ENCODE results near the gene MAST4. TPM values are rescaled to one million over a fixed set of nuclear protein-coding genes. Genes with fewer than 3 reads are reported as not detected.

Gene MAST4
- total and polyA plus RNA-seq, 4 donors: 3.7 to 9.5 (median 6.5) TPM

DNA sequence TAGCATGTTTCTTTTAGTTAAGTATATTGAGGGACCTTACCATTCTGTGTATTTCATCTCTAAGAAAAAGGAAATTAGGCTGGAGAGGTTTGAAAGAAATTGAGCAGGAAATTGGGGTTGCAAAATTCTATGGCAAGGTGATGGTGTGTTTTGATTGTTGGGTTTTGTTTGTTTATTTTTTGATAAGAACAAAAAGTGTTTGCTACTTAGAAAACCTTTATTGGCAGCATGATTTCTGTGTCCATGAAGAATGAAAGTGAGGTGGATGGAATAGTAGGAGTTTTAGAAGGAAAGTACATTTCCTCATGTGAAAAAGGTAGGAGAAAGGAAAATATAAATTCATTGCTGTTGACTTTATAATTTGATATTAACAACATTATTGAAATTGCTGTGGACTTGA lies 433.3 kb downstream of the MAST4 start:
- TF ChIP-seq RAD21 (IDR thresholded peaks at IDR 0.05): no peak
- no peak for TF ChIP-seq TAF1 (conservative IDR thresholded peaks at IDR 0.05)
- TF ChIP-seq HNF4G (IDR thresholded peaks at IDR 0.05): no peak
- TF ChIP-seq GABPA (IDR thresholded peaks at IDR 0.05 in 1 of 2, conservative IDR thresholded peaks at IDR 0.05 in 1 of 2): no peak
- TF ChIP-seq JUND (IDR thresholded peaks at IDR 0.05): no peak
- TF ChIP-seq, protein P1, sequence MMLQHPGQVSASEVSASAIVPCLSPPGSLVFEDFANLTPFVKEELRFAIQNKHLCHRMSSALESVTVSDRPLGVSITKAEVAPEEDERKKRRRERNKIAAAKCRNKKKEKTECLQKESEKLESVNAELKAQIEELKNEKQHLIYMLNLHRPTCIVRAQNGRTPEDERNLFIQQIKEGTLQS (IDR thresholded peaks at IDR 0.05): no peak
- no peak for TF ChIP-seq EGR1 (IDR thresholded peaks at IDR 0.05; ENCODE audit: low read depth in 2 of 2)
- TF ChIP-seq REST (IDR thresholded peaks at IDR 0.05): no peak
- no peak for TF ChIP-seq YY1 (IDR thresholded peaks at IDR 0.05)
- no peak for TF ChIP-seq HNF4A (conservative IDR thresholded peaks at IDR 0.05)
- no peak for TF ChIP-seq ZBTB33 (IDR thresholded peaks at IDR 0.05)
- Histone ChIP-seq H3K36me3 (ENCODE audit: control insufficient read depth in 4 of 4, insufficient read depth in 3 of 4, low read depth in 1 of 4, low read length in 3 of 4) (no peaks in the 10 kb centered on the region), H3K27ac (ENCODE audit: low read depth in 1 of 2, low read length in 2 of 2) (peak overlapping the region in 1 of 2 donors; percentile 46), H3K4me1 (ENCODE audit: control insufficient read depth in 4 of 4, insufficient read depth in 4 of 4, low read length in 3 of 4) (peaks cover 15 to 70% (median 54%) of the 10 kb centered on the region in 4 donors), H3K9me3 (ENCODE audit: control insufficient read depth in 4 of 4, low read length in 3 of 4) (no peaks in the 10 kb centered on the region), H3K9ac (ENCODE audit: low read depth in 1 of 2, low read length in 2 of 2) (no peak overlapping the region), H3K4me3 (ENCODE audit: low read depth in 1 of 3, low read length in 3 of 3) (no peak overlapping the region), H3K27me3 (ENCODE audit: control insufficient read depth in 4 of 4, insufficient read depth in 4 of 4, low read length in 3 of 4) (no peaks in the 10 kb centered on the region)
- DNase-seq (ENCODE audit: low spot score): no peak

DNA sequence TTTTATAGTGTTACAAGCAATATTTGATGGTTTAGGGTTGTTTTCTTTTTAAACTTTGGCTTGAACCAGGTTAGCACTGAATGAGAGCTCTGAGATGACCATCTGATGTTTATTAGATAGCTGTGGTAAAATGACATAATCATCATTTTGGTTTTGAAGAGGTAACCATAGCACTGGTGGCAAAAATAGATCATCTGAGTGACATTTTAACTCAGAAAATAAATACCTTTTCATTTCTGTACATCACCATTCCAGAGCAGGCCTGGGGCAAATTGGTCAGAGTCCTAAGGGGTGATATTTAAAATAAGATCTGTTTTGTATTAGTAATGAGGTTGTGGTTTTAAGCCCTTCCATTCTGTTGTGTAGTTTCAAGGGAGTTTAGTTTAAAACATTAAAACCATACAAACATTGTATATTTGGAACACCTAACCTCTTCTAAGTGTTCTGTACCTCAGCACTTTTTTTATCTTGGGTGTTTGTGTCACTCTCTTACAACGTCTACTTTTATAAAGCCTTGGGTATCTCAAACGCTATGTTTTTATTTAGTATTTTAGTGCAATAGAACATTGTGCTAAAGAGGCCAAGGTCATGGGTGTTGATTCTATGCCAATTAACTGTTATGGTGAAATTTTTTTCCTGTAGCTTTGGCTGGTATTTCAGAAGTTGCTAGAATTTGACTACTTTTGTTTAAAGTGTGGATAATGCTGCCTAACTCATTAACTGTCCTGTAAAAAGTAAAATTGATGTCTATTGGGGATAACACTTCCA lies 434.3 kb downstream of the MAST4 start:
- no peak for DNase-seq (ENCODE audit: low spot score)
- peak overlapping the region; percentile 56 to 66 for H3K27ac ChIP-seq (ENCODE audit: low read depth in 1 of 2, low read length in 2 of 2)
- H3K9me3 ChIP-seq (ENCODE audit: control insufficient read depth in 4 of 4, low read length in 3 of 4): no peaks in the 10 kb centered on the region
- 9% methylated on average over 2 of the region's 2 CpGs for WGBS
- H3K9ac ChIP-seq (ENCODE audit: low read depth in 1 of 2, low read length in 2 of 2): peak overlapping the region in 1 of 2 donors; percentile 24
- H3K4me3 ChIP-seq (ENCODE audit: low read depth in 1 of 3, low read length in 3 of 3): no peak overlapping the region
- no peaks in the 10 kb centered on the region for H3K36me3 ChIP-seq (ENCODE audit: control insufficient read depth in 4 of 4, insufficient read depth in 3 of 4, low read depth in 1 of 4, low read length in 3 of 4)
- TF ChIP-seq REST (IDR thresholded peaks at IDR 0.05) (no peak), FOXA1 (IDR thresholded peaks at IDR 0.05) (no peak), RAD21 (IDR thresholded peaks at IDR 0.05) (no peak), MAX (IDR thresholded peaks at IDR 0.05) (no peak), HNF4A (conservative IDR thresholded peaks at IDR 0.05) (peak; percentile 54 to 63), JUND (IDR thresholded peaks at IDR 0.05) (no peak), NR2F2 (IDR thresholded peaks at IDR 0.05) (peak; percentile 39), RXRA (IDR thresholded peaks at IDR 0.05) (peak; percentile 27 to 33), FOXA2 (IDR thresholded peaks at IDR 0.05) (no peak), HNF4G (IDR thresholded peaks at IDR 0.05) (no peak), TAF1 (conservative IDR thresholded peaks at IDR 0.05) (no peak), SP1 (IDR thresholded peaks at IDR 0.05) (peak; percentile 46)
- TF ChIP-seq, protein P1 (IDR thresholded peaks at IDR 0.05): no peak
- H3K27me3 ChIP-seq (ENCODE audit: control insufficient read depth in 4 of 4, insufficient read depth in 4 of 4, low read length in 3 of 4): no peaks in the 10 kb centered on the region
- peaks cover 13 to 63% (median 51%) of the 10 kb centered on the region in 4 donors for H3K4me1 ChIP-seq (ENCODE audit: control insufficient read depth in 4 of 4, insufficient read depth in 4 of 4, low read length in 3 of 4)

Data from liver (tissue), 9 donors.